Measurements from ENCODE around the gene IFNLR1.

Gene IFNLR1

DNA sequence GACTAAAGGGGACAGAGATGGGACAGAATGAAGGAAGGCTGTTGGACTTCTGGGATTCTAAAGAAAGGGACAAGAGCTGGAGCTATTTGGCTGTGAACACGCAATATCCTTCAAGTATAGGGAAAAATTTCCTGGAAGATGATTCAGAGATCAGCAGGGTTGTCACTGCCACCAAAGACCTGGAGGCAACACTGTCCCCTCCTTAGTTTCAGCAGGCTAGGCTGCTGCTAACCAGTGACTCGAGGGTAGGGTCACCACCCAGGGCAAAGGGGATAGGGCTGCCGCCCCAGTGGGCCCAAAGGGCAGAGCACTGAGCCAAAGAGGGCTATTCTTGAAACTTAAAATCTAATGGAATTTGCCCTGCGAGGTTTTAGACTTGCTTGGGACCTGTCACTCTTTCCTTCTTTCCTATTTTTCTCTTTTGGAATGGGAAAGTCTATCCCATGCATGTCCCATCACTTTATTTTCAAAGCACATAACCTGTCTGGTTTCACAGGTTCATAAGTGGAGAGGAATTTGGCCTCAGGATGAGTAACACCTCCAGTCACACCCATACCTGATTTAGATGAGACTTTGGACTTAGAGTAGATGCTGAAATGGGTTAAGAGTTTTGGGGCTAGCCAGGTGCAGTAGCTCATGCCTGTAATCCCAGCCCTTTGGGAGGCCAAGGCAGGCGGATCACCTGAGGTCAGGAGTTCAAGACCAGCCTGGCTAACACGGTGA, 11.9 kb downstream of the IFNLR1 start:
- no peak for DNase-seq (ENCODE audit: low read depth, low spot score)
- no peak for TF ChIP-seq CTCF (IDR thresholded peaks at IDR 0.05; ENCODE audit: low read depth, low read length)
- no peak overlapping the region for H3K4me3 ChIP-seq (ENCODE audit: low read depth, low read length)
- in situ Hi-C loops (cut with HindIII; ENCODE audit: low sequenced_read_pairs), result no loop called here

- no peak for TF ChIP-seq CTCF (IDR thresholded peaks at IDR 0.05; ENCODE audit: low read depth, low read length)
- in situ Hi-C loops (cut with HindIII; ENCODE audit: low sequenced_read_pairs), result no loop called here
These were observed 13.2 kb downstream of the IFNLR1 start for GRCh38 chr1:24173638-24174575.

DNA sequence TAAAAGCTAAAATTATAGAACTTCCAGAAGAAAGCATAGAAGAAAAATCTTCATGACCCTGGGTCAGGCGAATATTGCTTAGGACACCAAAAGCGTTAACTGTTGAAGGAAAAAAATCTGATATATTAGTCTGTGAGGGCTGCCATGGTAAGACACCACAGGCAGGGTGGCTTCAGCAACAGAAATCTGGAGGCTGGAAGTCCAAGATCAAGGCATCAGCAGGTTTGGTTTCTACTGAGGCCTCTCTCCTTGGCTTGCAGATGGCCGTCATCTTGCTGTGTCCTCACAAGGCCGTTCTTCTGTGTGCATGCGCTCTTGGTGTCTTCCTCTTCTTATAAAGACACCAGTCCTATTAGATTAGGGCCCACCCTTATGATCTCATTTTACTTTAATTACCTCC, 14.5 kb downstream of the IFNLR1 start:
- TF ChIP-seq CTCF (IDR thresholded peaks at IDR 0.05; ENCODE audit: low read depth, low read length), result no peak
- H3K4me3 ChIP-seq (ENCODE audit: low read depth, low read length), result no peak overlapping the region
- no peak for DNase-seq (ENCODE audit: low read depth, low spot score)
- in situ Hi-C loops (cut with HindIII; ENCODE audit: low sequenced_read_pairs), result no loop called here

More at GRCh38 chr1:24173638-24174575, 13.2 kb downstream of the IFNLR1 start:
- no peak for DNase-seq (ENCODE audit: low read depth, low spot score)
- H3K4me3 ChIP-seq (ENCODE audit: low read depth, low read length), result no peak overlapping the region

- TF ChIP-seq CTCF (IDR thresholded peaks at IDR 0.05; ENCODE audit: low read depth, low read length), result no peak
- DNase-seq (ENCODE audit: low read depth, low spot score), result no peak
- in situ Hi-C loops (cut with HindIII; ENCODE audit: low sequenced_read_pairs), result no loop called here
- no peak overlapping the region for H3K4me3 ChIP-seq (ENCODE audit: low read depth, low read length)
These were observed 17.8 kb downstream of the IFNLR1 start for GRCh38 chr1:24169286-24169685.

DNA sequence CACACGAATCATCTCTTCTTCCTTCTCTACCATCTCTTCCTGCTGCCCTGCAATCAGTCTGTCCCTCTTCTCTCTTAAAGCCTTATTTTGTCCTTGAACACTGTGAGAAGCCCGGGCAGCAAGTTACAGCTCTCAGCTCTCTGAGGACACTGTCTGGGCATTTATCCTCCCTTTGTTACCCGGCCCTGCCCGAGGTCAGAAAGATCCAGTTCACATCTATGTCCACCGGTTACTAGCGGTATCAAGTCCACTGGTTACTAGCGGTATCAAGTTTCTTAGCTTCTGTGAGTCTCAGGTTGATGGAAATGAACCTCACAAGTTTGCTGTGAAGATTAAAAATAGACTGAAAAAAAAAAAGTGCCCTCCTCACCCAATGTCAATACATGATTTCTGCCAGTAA, 18.8 kb downstream of the IFNLR1 start:
- no peak for DNase-seq (ENCODE audit: low read depth, low spot score)
- in situ Hi-C loops (cut with HindIII; ENCODE audit: low sequenced_read_pairs), result no loop called here
- TF ChIP-seq CTCF (IDR thresholded peaks at IDR 0.05; ENCODE audit: low read depth, low read length), result no peak
- no peak overlapping the region for H3K4me3 ChIP-seq (ENCODE audit: low read depth, low read length)

DNA sequence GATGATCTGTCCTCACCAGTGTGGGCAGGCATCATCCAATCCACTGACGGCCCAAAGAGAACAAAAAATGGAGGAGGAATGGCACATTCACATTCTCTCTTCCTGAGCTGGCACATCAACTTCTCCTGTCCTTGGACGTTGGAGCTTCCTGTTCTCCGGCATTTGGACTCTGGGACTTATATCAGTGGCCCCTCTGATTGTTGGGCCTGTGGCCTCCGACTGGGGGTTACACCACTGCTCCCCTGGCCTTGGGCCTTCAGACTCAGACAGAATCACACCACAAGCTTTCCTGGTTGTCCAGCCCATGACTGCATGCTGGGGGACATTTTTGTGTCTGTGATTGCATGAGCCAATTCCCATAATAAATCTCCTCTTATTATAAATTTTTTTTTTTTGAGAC, 20.1 kb downstream of the IFNLR1 start:
- in situ Hi-C loops (cut with HindIII; ENCODE audit: low sequenced_read_pairs), result no loop called here
- no peak for DNase-seq (ENCODE audit: low read depth, low spot score)
- no peak for TF ChIP-seq CTCF (IDR thresholded peaks at IDR 0.05; ENCODE audit: low read depth, low read length)
- no peak overlapping the region for H3K4me3 ChIP-seq (ENCODE audit: low read depth, low read length)

All from astrocyte of the spinal cord (primary cell).